ENCODE measurements around the gene HIGD1A.

- TF ChIP-seq POLR2A (IDR thresholded peaks at IDR 0.05) (no peak), CTCF (IDR thresholded peaks at IDR 0.05) (no peak)
Observed at GRCh38 chr3:42771271-42771670, 33.0 kb downstream of the HIGD1A start.
